ENCODE data around the gene PIR.

DNA sequence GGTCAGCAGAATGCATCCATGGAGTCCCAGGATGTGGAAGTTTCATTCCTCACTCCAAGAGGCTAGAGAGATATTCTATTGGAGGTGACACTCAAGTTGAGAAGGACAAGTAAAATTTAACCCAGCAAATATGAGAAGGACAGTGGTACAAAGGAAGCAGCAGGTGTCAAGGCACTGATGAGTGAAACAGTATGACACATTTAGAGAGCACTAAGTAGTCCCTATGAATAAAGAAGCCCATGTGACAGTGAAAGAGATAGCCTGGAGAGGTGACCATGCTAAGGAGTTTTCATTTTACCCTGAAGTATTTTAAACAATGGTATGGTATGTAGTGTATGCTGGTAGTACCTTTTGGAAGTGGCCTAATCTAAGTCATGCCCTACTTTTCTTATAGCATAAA lies 16.7 kb upstream of the PIR start:
- no peak for TF ChIP-seq EZH2 (IDR thresholded peaks at IDR 0.05; ENCODE audit: borderline replicate concordance)
- TF ChIP-seq, protein P1, sequence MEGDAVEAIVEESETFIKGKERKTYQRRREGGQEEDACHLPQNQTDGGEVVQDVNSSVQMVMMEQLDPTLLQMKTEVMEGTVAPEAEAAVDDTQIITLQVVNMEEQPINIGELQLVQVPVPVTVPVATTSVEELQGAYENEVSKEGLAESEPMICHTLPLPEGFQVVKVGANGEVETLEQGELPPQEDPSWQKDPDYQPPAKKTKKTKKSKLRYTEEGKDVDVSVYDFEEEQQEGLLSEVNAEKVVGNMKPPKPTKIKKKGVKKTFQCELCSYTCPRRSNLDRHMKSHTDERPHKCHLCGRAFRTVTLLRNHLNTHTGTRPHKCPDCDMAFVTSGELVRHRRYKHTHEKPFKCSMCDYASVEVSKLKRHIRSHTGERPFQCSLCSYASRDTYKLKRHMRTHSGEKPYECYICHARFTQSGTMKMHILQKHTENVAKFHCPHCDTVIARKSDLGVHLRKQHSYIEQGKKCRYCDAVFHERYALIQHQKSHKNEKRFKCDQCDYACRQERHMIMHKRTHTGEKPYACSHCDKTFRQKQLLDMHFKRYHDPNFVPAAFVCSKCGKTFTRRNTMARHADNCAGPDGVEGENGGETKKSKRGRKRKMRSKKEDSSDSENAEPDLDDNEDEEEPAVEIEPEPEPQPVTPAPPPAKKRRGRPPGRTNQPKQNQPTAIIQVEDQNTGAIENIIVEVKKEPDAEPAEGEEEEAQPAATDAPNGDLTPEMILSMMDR (IDR thresholded peaks at IDR 0.05; ENCODE audit: poor library complexity) = no peak

Data from hepatocyte (in vitro differentiated cells).